Ovary (tissue), 9 donors: ENCODE data around the gene UCHL5. TPM values are rescaled to one million over a fixed set of nuclear protein-coding genes. Genes with fewer than 3 reads are reported as not detected.

Experiments used
- DNase-seq, 5 donors: peaks; one replicate each; pipeline ENCODE4 v3.0.0-alpha.2; 2019 to 2020
- H3K27ac ChIP-seq, 2 donors: fragments of 200-600 bp; one replicate each; pipeline versions ENCODE4 v1.5.1 to v1.8.0; 2019 to 2022
- H3K27me3 ChIP-seq: fragments of 200-600 bp; one replicate; pipeline ENCODE4 v1.8.0; 2022
- H3K36me3 ChIP-seq: fragments of 200-600 bp; sonication (generic); one replicate; pipeline ENCODE4 v1.5.1; 2019
- H3K4me1 ChIP-seq: one replicate; pipeline ENCODE4 v1.8.1; 2013; ENCODE audit warnings: mild to moderate bottlenecking, moderate library complexity; ENCODE audit not compliant: insufficient read depth
- H3K4me3 ChIP-seq: fragments of 200-600 bp; sonication (generic); one replicate; pipeline ENCODE4 v1.5.1; 2017
- H3K9me3 ChIP-seq, 2 donors: fragments of 200-600 bp in 1 of 2; sonication (generic) in 1 of 2; one replicate each; pipeline versions ENCODE4 v1.5.1 to v1.8.1; 2013 to 2019; ENCODE audit warnings: mild to moderate bottlenecking in 1 of 2, moderate library complexity in 1 of 2
- CTCF ChIP-seq, 3 donors: fragments of 450-650 bp in 2 of 3; fragments of 200-600 bp in 1 of 3; IDR thresholded peaks; one replicate each; pipeline versions ENCODE4 v1.5.1 to v1.8.0; 2016 to 2022; ENCODE audit warnings: antibody characterized with exemption in 3 of 3, mild to moderate bottlenecking in 1 of 3
- EP300 ChIP-seq: sonication (generic); formaldehyde crosslinking; IDR thresholded peaks from one replicate; pipeline ENCODE4 v1.6.1; 2017; ENCODE audit warnings: antibody characterized with exemption
- POLR2A ChIP-seq: fragments of 450-650 bp; IDR thresholded peaks from one replicate; pipeline ENCODE4 v1.6.1; 2017; ENCODE audit warnings: antibody characterized with exemption, mild to moderate bottlenecking, moderate library complexity
- WGBS, 3 donors: extraction: QIAGEN DNeasy Blood & Tissue Kit in 1 of 3; methylation state at CpG; one replicate each; pipeline versions ENCODE4 v1.1.5 to v1.1.7; 2013 to 2017; 5-methylcytosine and 5-hydroxymethylcytosine counted together
- intact Hi-C, 4 donors: fragments of 100-400 bp; cut with DNase I; formaldehyde crosslinking; loops; one replicate each; pipeline versions ENCODE4 v1.11.0 to v1.15.1; 2022 to 2023
- polyA plus RNA-seq, 2 donors: library from polyadenylated mRNA; stranded (reverse); fragments of 200-250 nt in 1 of 2; fragments of 350-450 nt in 1 of 2; fragmentation: Illumina TruSeq in 1 of 2; extraction: RNeasy Lipid Tissue Mini Kit (QIAGEN cat#74804) in 1 of 2; gene quantifications; one replicate each; pipeline ENCODE4 v1.2.3, GENCODE V29; 2013 to 2014
- total RNA-seq, 7 donors: library from RNA; depleted of rRNA in 2 of 7; stranded (reverse); fragments of >200 nt in 2 of 7; fragmentation: NEBNext Ultra II Directional in 3 of 7; extraction: Animal tissue kit (Norgen Biotek cat#: 25700) in 3 of 7; gene quantifications; one replicate each; pipeline versions ENCODE4 v1.1.0 to v1.2.4, GENCODE V29; 2016 to 2023
- donor health status: DM: no; HTN: no; CAD: no; lungs with moderate emphysema.
- donor health status: DM: no; HTN: no; CAD: no.
- donor health status: Bipolar disorder and iron deficiency.
- donor health status: DM: yes; HTN: yes; CAD: no.
- donor health status: DM: no; HTN: no; CAD: no.
- donor health status: DM: yes; HTN: yes; CAD: no.

UCHL5 gene
- total and polyA plus RNA-seq, 9 donors = 12.3 to 29.3 (median 23.3) TPM

GRCh38 chr1:193104907-193105820 lies 46.0 kb upstream of the UCHL5 start, which contains the start of gene GLRX2:
GLRX2 (minus strand) TSS chr1:193105414; CDS start chr1:193105382, 32 bp downstream.
- intact Hi-C loops = loop anchor here in 1 of 4 donors (2.0 to 10.0 kb wide), 2 partner anchors 16 to 50 kb away; partner anchors contain the start of genes RO60 and UCHL5

GRCh38 chr1:193104502-193104906 lies 45.3 kb upstream of the UCHL5 start:
- Histone ChIP-seq H3K9me3 (no peaks in the 10 kb centered on the region), H3K27me3 (no peaks in the 10 kb centered on the region), H3K4me3 (peak overlapping the region; percentile 74), H3K27ac (peak overlapping the region; percentile 70 to 88), H3K36me3 (no peaks in the 10 kb centered on the region), H3K4me1 (peaks cover 2% of the 10 kb centered on the region)
- peak in 4 of 5 donors; percentile 37 to 51 (median 44) for DNase-seq
- TF ChIP-seq POLR2A = no peak
- TF ChIP-seq EP300 = no peak
- TF ChIP-seq CTCF (IDR thresholded peaks at IDR 0.05) = no peak
- WGBS, 3 donors = 0 to 1% (median 0%) methylated on average over 24 of the region's 24 CpGs
- intact Hi-C loops = loop anchor here in 1 of 4 donors (2.0 to 10.0 kb wide), 2 partner anchors 16 to 50 kb away; partner anchors contain the start of genes RO60 and UCHL5

More at GRCh38 chr1:193104907-193105820, 46.0 kb upstream of the UCHL5 start, which contains the start of gene GLRX2:
- WGBS, 3 donors = 0% methylated on average over 47 to 73 of the region's 73 CpGs
- H3K36me3 ChIP-seq = no peaks in the 10 kb centered on the region
- DNase-seq = peak; percentile 82 to 89 (median 86)
- peaks cover 2% of the 10 kb centered on the region for H3K4me1 ChIP-seq
- no peaks in the 10 kb centered on the region for H3K27me3 ChIP-seq
- TF ChIP-seq CTCF (IDR thresholded peaks at IDR 0.05) = peak in 2 of 3 donors; percentile 15 to 24
- peak; percentile 29 for TF ChIP-seq POLR2A
- no peak for TF ChIP-seq EP300
- no peaks in the 10 kb centered on the region for H3K9me3 ChIP-seq
- peak within 1 kb of the TSS; percentile 70 to 88 for H3K27ac ChIP-seq
- peak within 1 kb of the TSS; percentile 74 for H3K4me3 ChIP-seq

- 23 to 27% (median 25%) methylated on average over 9 of the region's 9 CpGs for WGBS, 3 donors
- no peak for TF ChIP-seq POLR2A
- TF ChIP-seq EP300 = no peak
- TF ChIP-seq CTCF (IDR thresholded peaks at IDR 0.05) = no peak
- peaks cover 2% of the 10 kb centered on the region for H3K4me1 ChIP-seq
- no peak for DNase-seq
- intact Hi-C loops = loop anchor here in 1 of 4 donors (2.0 to 10.0 kb wide), 2 partner anchors 17 to 49 kb away; partner anchors contain the start of genes RO60 and UCHL5
- no peaks in the 10 kb centered on the region for H3K9me3 ChIP-seq
- H3K4me3 ChIP-seq = peak overlapping the region; percentile 74
- peak overlapping the region; percentile 70 to 88 for H3K27ac ChIP-seq
- no peaks in the 10 kb centered on the region for H3K27me3 ChIP-seq
- no peaks in the 10 kb centered on the region for H3K36me3 ChIP-seq
These were observed 44.8 kb upstream of the UCHL5 start for GRCh38 chr1:193103759-193104501.

- Histone ChIP-seq H3K36me3 (no peaks in the 10 kb centered on the region), H3K27ac (no peak overlapping the region), H3K4me1 (peaks cover 2% of the 10 kb centered on the region), H3K4me3 (no peak overlapping the region), H3K9me3 (no peaks in the 10 kb centered on the region), H3K27me3 (no peaks in the 10 kb centered on the region)
- intact Hi-C loops = loop anchor here in 1 of 4 donors (10.0 kb wide), 1 partner anchor 48 kb away; the partner anchor contains the start of genes RO60 and UCHL5
- 82 to 84% (median 82%) methylated on average over 5 of the region's 5 CpGs for WGBS, 3 donors
- no peak for DNase-seq
- TF ChIP-seq POLR2A (no peak), EP300 (no peak), CTCF (IDR thresholded peaks at IDR 0.05) (no peak)
These were observed 43.5 kb upstream of the UCHL5 start for GRCh38 chr1:193102662-193103061.
